H4 (cell line): ENCODE data around the gene PICALM. TPM values are rescaled to one million over a fixed set of nuclear protein-coding genes. Genes with fewer than 3 reads are reported as not detected.

Experiments used
- DNase-seq: peaks from one replicate; pipeline ENCODE4 v3.0.0-alpha.2; 2015; ENCODE audit warnings: low spot score
- total RNA-seq: library from RNA; depleted of rRNA; stranded (reverse); fragments of >200 nt; shearing (Covaris generic); gene quantifications from 2 replicates; pipeline ENCODE4 v1.2.3, GENCODE V29; 2014

Gene PICALM
- total RNA-seq, 1 experiment from 2014 or later, result 91.1 TPM

DNA sequence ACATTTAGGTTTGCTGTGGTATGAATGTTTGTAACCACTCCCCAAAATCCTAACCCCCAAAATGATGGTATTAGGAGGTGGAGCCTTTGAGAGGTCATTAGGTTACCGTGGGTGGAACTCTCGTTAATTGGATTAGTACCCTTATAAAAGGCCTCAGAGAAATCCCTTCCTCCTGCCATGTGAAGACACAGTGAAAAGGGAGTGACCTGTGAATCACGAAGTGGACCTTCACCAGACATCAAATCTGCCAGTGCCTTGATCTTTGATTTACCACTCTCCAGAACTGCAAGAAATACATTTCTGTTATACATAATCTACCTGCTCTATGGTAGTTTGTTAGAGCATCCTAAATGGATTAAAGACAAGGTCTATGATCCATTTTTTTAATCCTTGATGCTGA lies 12.6 kb upstream of the PICALM start:
- DNase-seq, result no peak

DNA sequence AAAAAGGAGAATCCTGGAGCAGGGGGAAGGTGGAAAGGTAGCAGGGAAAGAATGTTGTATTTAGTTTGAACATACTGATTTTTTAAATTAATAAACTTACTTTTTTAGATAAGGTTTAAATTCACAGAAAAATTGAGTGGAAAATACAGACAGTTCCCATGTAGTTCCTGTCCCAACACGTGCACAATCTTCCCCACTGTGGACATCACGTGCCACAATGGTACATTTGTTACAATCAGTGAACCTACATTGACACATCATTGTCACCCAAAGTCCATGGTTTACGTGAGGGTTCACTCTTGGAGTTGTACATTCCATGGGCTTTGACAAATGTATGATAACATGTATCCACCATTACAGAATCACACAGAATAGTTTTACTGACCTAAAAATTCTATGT lies 10.5 kb upstream of the PICALM start:
- no peak for DNase-seq

DNA sequence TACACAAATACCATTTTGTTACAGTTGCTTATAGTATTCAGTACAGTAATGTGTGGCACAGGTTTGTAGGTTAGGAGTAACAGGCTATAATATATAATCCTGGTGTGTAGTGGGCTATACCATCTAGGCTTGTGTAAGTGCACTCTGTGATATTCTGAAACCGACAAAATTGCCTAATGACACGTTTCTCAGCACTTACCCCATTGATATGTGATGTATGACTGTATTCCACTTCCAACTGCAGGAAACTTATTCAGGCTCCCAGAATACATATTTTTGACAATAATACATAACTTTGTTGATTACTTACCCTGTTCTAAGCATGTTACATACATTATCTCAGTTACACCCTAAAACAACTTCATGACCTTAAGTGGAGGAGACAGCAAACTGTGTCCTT lies 5.1 kb upstream of the PICALM start:
- no peak for DNase-seq

DNA sequence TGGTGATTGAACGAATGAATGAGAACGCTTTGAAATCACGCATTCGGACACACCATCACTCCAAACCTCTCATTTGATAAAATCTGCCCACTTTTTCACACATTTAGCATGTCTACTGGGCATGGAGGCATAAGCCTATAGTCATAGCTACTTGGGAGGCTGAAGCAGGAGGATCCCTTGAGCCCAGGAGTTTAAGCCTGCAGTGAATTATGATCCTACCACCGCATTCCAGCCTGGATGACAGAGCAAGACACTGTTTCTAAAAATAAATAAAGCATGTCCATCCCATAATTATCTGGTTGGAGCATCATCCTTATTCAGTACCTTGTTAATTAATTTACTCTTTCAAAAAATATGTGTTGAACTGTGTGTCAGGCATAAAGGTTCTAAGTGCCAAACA lies 3.3 kb upstream of the PICALM start:
- DNase-seq, result no peak

DNA sequence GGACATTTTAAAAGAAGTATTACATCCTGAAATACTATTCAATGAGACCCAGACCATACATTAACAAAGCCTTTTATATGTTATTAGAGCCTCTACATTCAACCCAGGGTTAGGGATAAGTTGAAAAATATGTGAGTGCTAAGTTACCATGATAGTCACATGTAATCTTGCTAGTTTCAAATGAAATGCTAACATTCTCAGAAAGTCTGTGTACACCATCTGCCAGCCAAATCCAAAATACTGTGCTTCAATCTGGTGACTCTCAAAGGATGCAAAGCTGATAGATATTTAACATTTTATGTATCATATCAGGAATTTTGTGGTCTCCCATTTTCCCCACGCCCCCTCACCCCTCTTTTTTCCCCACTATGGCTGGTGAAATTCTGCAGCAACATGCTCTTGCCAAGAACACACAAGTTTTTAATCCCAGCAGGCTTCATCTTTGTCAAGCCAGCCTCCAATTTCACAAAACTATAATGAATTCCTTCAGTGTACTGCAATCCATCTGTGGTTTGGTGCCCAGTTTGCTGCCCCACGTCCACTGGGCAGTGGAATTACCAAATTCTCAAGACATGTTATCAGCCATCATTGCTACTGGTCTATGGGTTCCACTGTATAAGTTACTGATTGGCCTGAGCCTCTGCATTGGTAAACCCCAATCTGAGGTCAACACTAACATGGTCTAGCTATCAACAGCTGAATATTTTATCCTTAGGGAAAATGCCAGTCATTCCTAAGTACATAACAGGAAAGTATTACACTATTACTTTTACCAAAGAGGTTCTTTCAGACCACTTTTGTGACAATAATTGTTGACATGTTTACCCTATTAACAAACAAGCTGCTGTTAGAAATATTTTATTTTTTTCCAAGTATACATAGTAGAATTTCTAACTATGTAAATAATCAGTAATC lies 1.5 kb upstream of the PICALM start:
- no peak for DNase-seq

DNA sequence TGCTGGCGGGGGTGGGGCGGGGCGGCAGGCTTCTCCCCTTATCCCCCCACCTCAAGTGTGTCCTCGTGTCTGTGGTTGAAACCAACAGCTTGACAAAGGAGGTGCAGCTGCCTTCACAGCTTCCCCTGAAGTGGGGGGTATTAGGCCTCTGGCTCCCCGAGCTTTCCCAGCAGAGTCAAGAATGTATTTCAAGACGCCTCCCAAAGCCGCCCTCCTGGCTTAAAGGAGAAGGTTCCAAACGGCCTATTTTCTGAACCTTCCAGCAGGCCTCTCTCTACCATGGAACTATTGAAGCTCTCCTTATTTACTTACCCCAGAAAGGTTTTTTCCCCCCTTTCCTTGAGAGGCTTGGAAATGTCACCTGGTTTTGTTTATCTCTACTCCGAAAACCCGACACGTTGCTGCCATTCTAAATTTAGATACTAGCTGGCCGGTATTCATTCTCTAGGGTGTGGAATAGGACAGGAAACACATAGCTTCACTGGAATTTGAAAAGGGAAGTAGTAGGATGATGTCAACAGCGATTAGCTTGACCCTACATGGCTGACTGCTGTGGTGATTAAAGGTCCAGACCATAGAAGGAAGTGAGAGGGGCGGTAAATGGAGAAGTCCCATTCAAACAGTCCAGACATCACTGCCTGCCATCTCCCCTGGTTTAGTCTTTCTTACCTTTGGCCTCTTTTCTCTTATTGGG lies 671 bp upstream of the PICALM start:
- peak; percentile 92 for DNase-seq

DNA sequence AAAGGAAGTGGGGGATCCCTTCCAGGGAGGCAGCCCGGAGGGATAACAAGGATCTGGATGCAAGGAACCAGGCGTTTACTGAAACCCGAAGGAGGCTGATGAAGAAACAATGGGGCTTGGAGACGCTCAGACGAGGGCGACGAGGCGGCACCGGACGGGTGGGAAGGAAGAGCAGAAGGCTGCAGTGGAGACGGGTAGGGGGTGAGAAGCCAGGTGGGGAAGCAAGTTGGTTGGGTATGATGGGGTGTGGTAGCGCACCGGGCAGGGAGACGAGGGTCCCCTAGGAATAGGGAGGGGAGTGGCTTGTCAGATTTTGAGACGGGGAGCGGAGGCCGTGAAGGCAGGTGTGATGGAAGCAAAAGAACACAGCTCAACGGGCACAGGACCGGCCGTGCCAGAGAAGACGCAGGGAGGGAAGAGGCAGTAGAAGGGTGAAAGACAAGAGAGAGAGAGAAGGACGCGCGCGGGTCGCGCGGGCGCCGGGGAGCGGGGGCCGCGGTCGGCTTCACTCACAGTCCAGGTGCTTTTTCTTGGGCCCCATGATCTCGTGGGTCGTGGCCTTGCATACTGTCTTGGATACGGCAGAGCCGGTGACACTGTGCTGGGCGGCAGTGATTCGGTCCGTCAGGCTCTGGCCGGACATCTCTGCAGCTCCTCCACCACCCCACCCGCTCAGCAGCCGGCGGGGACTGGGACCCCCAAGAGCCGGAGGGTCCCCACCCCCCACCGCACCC lies 579 bp downstream of the PICALM start:
- DNase-seq, result no peak

DNA sequence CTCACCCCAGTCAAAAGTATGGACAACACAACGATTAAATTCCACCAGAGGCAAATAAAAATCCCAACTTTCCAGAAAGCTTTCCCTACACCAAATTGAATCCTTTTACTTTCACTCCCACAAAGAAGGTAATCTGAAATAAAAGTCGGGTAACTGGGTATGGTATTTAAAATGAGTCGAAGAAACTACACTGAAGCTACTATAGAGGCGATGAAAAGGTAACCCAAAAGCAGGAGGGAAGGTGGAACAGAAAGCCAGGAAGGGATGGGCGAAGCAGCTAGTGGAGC lies 1.1 kb downstream of the PICALM start:
- DNase-seq, result no peak

DNA sequence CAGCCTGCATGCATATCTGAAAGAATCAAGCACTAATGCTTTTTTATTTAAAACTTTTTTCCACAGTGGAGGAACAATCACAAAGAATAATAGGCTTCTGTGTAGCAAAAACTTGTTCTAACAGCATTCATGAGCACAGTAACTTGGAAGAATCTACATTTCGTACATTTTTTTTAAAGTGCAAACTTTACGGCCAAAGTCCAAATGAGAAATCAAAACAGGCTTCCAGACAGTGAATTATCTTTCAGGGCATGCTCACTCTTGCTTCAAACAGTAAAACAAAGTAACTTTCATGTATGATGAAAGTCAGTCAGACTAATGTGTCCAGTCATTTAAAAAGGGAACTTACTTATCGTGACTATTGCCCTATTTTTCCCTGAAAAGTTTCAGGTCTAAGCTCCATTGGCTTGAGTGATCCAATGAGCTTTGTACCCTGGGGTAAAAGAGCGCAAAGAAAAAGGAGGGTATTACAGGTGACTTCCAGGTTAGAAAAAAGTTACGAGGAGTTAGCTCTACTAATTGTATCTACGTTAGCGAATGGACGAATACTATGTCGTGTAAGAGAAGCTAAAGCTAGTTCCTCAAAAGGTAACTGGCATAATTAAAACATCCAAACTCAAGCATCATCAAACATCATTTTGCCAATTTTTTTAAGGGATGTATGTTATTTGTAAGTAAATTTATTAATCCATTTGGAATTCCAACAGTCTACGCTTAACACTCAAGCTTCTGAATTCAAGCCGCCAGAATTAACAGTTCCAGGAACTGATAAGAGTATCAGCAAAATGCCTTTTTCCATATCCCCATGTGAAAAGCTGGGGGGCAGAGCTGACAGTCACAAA lies 1.7 kb downstream of the PICALM start:
- no peak for DNase-seq

DNA sequence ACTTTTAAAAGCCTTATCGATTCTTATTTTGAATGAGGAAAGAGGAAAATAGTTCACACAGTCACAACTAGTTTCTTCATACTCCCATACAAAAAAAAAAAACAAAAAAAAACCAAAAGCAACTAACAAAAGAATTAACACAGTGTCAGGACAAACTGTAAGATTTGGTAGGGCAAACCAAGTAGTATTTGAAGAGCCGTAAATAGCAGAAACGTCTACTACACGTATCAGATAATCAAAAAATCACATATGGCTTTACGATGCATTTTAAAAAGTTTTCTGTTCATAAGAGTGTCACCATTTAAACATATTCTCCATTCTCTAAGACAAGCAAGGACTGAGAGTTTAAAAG lies 2.3 kb downstream of the PICALM start:
- DNase-seq, result no peak

DNA sequence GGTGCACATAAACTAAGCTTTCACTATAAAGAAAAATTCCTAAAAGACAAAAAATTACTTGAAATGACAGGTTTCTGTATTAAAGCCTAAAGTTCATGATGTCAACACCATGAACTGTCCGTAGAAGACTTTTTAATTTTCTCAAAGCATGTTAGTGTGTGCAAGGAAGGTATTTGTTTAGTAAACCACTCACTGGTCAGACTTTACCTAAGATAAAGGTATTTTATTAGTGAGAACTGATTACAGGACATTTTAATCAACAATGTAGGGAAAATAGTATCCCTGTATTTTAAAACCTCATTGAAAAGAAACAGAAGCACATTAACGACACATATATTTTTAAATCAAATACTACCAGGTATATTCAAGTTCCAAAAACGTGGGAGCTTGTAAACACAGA lies 2.9 kb downstream of the PICALM start:
- no peak for DNase-seq

DNA sequence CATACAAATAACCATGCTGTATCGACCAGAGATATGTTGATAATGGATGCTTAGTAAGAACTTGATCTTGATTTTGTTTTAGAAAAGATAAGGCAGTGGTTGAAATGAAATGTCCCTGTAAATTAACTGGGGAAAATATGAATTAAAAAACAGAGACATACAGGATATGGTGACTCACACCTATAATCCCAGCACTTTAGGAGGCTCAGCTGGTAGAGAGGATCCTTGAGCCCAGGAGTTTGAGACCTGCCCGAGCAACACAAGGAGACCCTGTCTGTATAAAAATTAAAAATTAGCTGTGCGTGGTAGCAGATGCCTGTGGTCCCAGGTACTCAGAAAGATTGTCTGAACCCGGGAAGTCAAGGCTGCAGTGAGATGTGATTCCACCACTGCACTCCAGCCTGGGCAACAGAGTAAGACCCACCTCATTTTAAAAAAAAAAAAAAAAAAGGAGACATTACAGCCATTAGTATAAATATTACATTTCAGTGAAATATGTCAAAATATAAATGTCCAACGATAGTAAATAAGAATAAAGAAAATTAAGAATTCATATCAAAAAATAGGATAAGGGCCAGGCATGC lies 4.6 kb downstream of the PICALM start:
- no peak for DNase-seq

DNA sequence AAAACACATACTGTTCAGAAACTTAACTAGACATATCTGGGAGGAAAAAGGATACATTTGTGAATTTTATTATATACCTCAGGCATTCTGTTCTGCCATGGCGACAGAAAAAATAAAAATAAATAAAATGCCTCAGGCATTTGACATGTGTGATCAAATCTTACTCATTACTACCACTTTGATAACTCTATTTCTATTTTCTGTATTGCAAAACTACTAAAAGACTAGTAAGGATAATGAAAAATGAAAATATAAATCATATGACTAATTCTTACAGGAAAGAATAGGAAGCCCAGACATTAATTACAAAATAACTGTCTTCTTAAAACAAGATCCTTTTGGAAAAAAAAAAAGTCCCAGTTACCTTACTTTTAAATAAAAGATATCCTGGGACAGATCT lies 5.3 kb downstream of the PICALM start:
- DNase-seq, result no peak

DNA sequence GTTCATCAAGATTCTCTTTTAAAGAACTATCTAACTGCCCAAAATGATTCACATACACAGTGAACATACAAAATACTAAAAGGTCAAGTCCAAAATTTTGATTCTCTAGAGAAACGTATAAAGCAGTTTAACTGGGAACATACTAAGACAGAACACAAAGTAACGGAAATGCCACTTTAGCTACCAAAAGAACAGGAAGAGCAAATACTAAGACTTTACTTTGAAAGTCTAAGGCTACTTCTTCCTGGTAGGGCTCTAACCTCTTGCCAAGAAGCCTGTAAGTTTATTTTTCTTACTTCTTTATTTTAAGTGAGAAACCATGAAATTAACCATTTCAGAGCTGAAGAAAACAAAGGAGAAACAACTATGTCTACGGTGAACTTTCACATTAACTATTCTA lies 6.2 kb downstream of the PICALM start:
- peak; percentile 42 for DNase-seq

DNA sequence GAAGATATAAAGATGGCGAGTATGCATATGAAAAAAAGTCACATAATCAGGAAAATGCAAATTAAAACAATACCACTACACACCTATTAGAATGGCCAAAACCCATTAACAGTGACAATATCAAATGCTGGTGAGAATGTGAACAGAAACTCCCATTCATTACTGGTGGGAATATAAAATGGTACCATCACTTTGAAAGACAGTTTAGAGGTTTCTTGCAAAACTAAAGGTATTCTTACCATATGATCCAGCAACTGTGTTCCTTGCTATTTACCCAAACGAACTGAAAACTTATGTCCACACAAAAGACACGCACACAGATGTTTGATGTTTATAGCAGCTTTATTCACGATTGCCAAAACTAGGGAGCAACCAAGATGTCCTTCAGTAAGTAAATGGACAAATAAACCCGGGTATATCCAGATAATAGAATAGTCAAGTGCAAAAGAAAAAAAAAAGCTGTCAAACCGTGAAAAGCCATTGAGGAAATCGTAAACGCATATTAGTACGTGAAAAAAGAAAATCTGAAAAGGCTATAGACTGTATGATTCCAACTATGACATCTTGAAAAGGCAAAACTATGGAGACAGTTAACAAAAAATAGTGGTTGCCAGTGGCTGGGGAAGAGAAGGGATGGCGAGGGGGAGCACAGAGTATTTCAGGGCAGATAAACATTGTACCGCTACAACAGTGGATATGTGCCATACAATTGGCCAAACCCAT lies 7.2 kb downstream of the PICALM start:
- DNase-seq, result no peak

DNA sequence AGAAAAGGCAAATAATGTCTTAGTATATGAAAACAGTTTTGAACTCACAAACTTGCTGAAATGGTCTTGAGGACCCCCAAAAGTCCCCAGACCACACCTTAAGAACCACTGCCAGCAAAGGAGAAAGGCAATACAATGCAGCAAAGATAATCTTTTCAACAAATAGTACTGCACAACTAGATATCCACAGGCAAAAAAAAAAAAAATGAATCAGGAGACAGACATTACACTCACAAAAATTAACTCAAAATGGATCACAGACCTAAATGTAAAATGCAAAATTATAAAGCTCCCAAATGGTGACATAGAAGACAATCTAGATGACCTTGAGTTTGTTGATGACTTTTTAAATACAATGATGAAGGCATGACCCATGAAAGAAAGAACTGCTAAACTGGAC lies 8.3 kb downstream of the PICALM start:
- DNase-seq, result no peak

DNA sequence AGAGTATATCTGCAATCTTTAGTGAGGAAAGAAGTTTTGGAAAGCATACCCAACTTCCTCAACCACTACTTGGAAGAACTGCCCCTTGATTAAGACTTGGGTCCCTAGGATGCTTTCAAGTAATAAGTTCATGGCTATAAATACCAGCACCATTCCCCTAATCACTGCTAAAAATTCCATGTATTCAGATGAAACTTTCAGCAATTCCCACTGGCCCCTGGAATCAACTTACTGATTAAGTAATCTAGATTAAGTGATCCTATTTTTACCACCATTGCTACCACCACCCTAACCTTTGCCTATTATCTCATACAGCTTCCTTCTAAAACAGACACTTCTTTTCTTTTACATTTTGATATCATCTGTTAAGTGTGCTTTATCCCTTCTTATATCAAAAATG lies 10.5 kb downstream of the PICALM start:
- no peak for DNase-seq

DNA sequence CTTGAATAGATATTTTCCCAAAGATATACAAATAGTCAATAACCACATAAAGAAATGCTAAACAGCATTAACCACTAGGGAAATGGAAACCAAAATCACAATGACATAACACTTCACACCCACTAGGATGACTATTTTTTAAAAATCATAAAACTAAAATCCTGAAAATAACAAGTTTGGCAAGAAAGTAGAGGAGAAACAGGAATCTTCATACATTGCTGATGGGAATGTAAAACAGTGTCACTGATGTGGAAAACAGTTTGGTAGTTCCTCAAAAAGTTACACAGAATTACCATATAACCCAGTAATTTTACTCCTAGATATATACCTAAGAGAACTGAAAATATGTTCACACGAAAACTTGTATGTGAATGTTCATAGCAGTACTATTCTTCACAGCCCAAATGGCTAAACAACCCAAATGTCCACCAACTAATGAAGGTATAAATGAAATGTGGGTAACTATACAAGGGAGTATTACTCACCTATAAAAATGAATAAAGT lies 12.5 kb downstream of the PICALM start:
- no peak for DNase-seq

DNA sequence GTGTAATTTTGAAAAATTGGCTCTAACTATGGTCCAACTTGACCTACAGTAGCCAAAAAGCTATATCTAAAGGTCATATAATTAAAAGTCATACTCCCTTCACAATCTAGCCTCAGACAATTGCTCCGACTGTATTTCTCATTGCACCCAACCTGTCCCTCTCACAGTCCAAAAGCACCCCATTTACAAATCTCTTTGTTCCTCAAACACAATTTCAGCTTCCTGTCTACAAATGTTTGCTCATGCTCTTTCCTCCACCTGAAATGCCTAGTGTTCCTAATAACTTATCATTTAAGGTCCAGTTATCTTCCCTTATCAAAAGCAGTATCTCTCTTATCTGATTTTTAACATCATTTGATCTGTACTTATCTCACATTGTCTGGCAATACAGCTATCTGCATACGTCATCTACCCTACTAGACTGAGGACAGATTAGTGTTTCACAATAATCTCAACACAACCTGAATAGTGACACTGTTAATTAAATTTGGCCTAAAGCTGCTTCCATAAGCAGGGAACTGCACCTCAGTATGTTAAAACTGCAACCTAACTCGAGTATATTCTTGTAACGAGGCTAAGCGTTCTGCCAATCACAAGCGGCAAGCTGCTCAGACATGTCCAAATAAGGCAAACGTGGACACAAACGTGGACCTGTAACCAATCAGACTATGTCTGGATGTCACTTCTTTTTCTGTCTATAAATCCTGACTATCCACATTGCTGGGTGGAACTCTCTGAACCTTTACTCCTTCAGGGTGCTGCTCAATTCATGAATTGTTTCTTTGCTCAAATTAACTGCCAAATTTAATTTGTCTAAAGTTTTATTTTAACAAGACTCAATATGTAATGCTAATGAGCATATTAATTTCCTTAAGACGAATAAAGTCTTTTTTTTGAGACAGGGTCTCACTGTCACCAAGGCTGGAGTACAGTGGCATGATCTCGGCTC lies 15.9 kb downstream of the PICALM start:
- DNase-seq, result no peak
